Measurements from ENCODE around the gene CENPT. TPM values are rescaled to one million over a fixed set of nuclear protein-coding genes. Genes with fewer than 3 reads are reported as not detected.

The CENPT gene
- total RNA-seq, 1 donor from 2014 or later = 153 TPM

GRCh38 chr16:67822511-67822910, 25.0 kb downstream of the CENPT start:
- H3K4me1 Mint-ChIP-seq (ENCODE audit: low read depth, unreplicated experiment) = no peaks in the 10 kb centered on the region
- H3K4me3 Mint-ChIP-seq (ENCODE audit: unreplicated experiment) = no peak overlapping the region
- DNase-seq = no peak
- peaks cover 13% of the 10 kb centered on the region for H3K36me3 Mint-ChIP-seq (ENCODE audit: unreplicated experiment)
- H3K27ac Mint-ChIP-seq (ENCODE audit: unreplicated experiment) = no peak overlapping the region
- peaks cover 10% of the 10 kb centered on the region for H3K27me3 Mint-ChIP-seq (ENCODE audit: unreplicated experiment)
- TF ChIP-seq, protein P1, sequence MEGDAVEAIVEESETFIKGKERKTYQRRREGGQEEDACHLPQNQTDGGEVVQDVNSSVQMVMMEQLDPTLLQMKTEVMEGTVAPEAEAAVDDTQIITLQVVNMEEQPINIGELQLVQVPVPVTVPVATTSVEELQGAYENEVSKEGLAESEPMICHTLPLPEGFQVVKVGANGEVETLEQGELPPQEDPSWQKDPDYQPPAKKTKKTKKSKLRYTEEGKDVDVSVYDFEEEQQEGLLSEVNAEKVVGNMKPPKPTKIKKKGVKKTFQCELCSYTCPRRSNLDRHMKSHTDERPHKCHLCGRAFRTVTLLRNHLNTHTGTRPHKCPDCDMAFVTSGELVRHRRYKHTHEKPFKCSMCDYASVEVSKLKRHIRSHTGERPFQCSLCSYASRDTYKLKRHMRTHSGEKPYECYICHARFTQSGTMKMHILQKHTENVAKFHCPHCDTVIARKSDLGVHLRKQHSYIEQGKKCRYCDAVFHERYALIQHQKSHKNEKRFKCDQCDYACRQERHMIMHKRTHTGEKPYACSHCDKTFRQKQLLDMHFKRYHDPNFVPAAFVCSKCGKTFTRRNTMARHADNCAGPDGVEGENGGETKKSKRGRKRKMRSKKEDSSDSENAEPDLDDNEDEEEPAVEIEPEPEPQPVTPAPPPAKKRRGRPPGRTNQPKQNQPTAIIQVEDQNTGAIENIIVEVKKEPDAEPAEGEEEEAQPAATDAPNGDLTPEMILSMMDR (IDR thresholded peaks at IDR 0.05; ENCODE audit: partially characterized antibody, unreplicated experiment) = no peak
- H3K9me3 Mint-ChIP-seq (ENCODE audit: unreplicated experiment) = peaks cover 2% of the 10 kb centered on the region

GRCh38 chr16:67820608-67821259, 26.8 kb downstream of the CENPT start:
- Mint-ChIP-seq H3K9me3 (ENCODE audit: unreplicated experiment) (peaks cover 2% of the 10 kb centered on the region), H3K36me3 (ENCODE audit: unreplicated experiment) (peaks cover 7% of the 10 kb centered on the region), H3K27me3 (ENCODE audit: unreplicated experiment) (peaks cover 10% of the 10 kb centered on the region), H3K27ac (ENCODE audit: unreplicated experiment) (no peak overlapping the region), H3K4me3 (ENCODE audit: unreplicated experiment) (no peak overlapping the region), H3K4me1 (ENCODE audit: low read depth, unreplicated experiment) (no peaks in the 10 kb centered on the region)
- no peak for DNase-seq
- TF ChIP-seq, protein P1 (IDR thresholded peaks at IDR 0.05; ENCODE audit: partially characterized antibody, unreplicated experiment) = no peak

DNA sequence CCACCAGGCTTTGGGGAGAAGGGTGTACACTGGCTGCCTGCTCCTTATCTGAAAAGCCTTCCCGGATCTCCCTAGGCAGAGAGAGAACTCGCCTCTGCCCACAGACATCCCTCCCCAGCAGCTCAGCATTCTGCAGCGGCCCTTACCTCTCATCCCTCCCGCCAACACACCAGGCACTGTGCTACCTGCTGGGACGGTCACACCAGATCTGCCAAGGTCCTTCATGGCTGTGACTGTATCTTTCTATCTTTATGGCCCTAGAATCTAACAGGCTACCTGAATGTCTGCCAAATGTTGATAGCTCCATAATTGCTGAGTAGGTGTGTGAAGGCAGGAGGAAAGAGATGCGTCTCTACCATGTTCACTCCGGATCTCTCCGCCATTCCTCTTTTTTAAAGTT, 32.9 kb downstream of the CENPT start:
- Mint-ChIP-seq H3K9me3 (ENCODE audit: unreplicated experiment) (no peaks in the 10 kb centered on the region), H3K27me3 (ENCODE audit: unreplicated experiment) (peaks cover 3% of the 10 kb centered on the region), H3K4me3 (ENCODE audit: unreplicated experiment) (no peak overlapping the region), H3K4me1 (ENCODE audit: low read depth, unreplicated experiment) (no peaks in the 10 kb centered on the region), H3K27ac (ENCODE audit: unreplicated experiment) (no peak overlapping the region), H3K36me3 (ENCODE audit: unreplicated experiment) (no peaks in the 10 kb centered on the region)
- TF ChIP-seq, protein P1 (IDR thresholded peaks at IDR 0.05; ENCODE audit: partially characterized antibody, unreplicated experiment) = no peak
- DNase-seq = no peak

DNA sequence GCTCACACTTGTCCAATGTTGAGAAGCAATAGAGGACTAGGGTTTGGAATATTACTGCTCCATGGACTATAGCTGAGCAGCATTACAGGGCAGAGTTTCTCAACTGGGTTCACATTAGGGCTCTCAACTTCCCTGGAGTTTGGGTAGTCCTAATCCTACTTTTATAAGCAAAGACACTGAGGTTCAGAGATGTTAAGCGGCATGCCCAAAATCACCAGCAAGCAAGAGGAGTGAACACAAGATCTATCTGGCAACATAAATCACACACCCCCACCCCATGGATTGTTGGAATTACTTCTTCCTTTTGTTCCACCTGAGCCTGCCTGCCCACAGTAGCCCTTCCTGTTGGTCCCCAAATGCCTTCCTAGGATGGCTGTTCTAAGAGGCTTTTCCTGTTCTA, 35.6 kb downstream of the CENPT start:
- H3K4me3 Mint-ChIP-seq (ENCODE audit: unreplicated experiment) = no peak overlapping the region
- DNase-seq = no peak
- H3K9me3 Mint-ChIP-seq (ENCODE audit: unreplicated experiment) = peaks cover 3% of the 10 kb centered on the region
- peaks cover 5% of the 10 kb centered on the region for H3K27me3 Mint-ChIP-seq (ENCODE audit: unreplicated experiment)
- TF ChIP-seq, protein P1 (IDR thresholded peaks at IDR 0.05; ENCODE audit: partially characterized antibody, unreplicated experiment) = no peak
- H3K36me3 Mint-ChIP-seq (ENCODE audit: unreplicated experiment) = no peaks in the 10 kb centered on the region
- H3K27ac Mint-ChIP-seq (ENCODE audit: unreplicated experiment) = no peak overlapping the region
- H3K4me1 Mint-ChIP-seq (ENCODE audit: low read depth, unreplicated experiment) = no peaks in the 10 kb centered on the region

- no peak for DNase-seq
- H3K9me3 Mint-ChIP-seq (ENCODE audit: unreplicated experiment) = peaks cover 9% of the 10 kb centered on the region
- H3K4me1 Mint-ChIP-seq (ENCODE audit: low read depth, unreplicated experiment) = peaks cover 8% of the 10 kb centered on the region
- H3K4me3 Mint-ChIP-seq (ENCODE audit: unreplicated experiment) = peak overlapping the region; percentile 90
- H3K36me3 Mint-ChIP-seq (ENCODE audit: unreplicated experiment) = no peaks in the 10 kb centered on the region
- peak overlapping the region; percentile 64 for H3K27ac Mint-ChIP-seq (ENCODE audit: unreplicated experiment)
- H3K27me3 Mint-ChIP-seq (ENCODE audit: unreplicated experiment) = peaks cover 3% of the 10 kb centered on the region
- TF ChIP-seq, protein P1 (IDR thresholded peaks at IDR 0.05; ENCODE audit: partially characterized antibody, unreplicated experiment) = no peak
Measured at GRCh38 chr16:67807148-67807682, 40.3 kb downstream of the CENPT start.

Measured in glutamatergic neuron (in vitro differentiated cells).